LHCN-M2 (cell line): ENCODE results near the gene COMMD6. TPM values are rescaled to one million over a fixed set of nuclear protein-coding genes. Genes with fewer than 3 reads are reported as not detected.

Experiments
- DNase-seq: peaks from one replicate; pipeline ENCODE4 v3.0.0-alpha.2; 2012; ENCODE audit warnings: low read depth
- total RNA-seq: library from RNA; depleted of rRNA; stranded (reverse); fragments of >200 nt; gene quantifications from 2 replicates; pipeline ENCODE4 v1.2.3, GENCODE V29; 2014; rRNA removed

The COMMD6 gene
- total RNA-seq, 1 experiment from 2014 or later = 58.4 TPM

DNA sequence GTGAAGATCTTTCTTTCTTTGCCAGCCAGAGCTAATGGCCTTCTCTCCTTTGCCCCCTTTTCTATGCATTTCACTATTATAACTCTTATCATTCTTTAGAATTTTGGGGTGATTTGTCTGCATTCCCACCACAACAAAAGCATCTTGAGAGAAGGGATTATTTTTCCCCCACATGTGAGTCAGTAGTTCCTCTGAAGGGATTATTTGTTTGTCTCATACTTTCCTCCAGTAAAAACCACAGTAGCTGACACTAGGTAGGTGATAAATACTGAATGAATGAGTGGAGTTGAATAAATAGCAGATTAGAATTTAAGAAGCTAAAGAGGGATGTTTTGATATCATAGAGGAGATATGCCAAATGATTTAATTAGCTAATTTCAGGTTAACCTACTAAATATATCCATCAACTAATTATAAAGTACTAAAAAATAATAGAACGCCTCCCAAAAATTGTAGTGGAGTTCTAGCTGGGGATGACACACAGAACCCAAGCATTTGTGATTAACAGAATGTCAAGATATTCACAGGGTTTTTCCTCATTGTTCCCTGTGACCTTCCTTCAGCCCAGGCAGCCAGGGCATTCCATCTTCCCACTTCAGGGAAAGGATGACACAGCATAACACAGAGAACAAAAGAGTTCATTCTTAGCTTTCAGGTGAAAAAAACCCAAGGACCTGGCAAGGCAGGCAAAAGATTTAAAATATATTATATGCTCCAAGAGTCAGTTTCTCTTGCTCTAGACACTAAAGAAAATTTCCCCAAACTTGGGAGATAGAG is 52.2 kb downstream of the COMMD6 start:
- peak; percentile 82 for DNase-seq

DNA sequence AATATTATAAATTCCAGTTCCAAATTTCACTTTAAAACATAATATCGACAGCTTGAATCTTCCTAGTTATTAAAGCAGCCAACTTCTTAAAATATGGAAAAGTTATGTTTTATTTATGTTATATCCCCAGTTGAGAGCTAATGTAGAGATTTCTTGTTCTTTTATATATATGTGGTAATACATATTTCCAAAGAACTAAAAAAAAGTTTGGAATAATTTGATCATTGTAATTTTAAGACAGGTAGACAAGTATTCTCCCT is 54.9 kb downstream of the COMMD6 start:
- DNase-seq = no peak

DNA sequence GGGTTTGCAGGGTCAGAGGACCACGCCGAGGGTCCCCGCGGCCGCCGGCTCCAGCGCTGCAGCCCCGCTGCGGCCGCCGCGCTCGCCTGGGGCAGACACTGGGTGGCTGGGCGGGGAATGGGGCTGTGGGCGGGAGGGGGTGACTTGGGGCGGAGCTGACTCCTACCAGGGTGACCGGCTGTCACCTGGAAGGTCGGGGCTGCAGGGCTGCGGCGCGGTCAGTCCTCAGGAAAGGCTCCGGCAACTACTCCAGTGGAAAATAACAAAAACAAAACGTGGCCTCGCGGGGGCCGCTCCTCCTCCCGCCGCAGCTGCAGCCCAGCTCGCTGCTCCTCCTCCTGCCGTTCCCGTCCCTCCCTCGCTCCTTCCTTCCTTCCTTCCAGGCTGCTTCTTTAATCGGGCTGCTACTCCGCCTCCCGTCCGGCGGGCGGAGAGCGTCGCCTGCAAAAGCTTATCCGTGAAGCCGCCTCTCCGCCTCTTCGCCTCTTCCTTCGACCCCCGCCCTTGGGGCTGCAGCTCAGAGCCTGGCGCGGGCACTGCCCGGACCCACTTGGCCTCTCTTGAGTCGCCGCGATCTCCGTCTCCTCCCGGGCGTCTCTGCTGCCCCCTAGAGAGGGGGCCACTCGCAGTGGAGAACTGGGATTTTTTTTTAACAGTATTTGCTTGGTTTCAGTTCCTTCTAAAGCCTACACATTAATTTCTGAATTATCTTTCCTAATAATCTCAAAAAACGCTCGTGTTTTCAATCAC is 55.4 kb downstream of the COMMD6 start, which contains the start of gene TBC1D4:
Gene TBC1D4, minus strand, starts transcription at position 100 of the 750 bp plus-strand sequence. CDS start 402 bp downstream, outside the sequence.
- peak; percentile 95 for DNase-seq

DNA sequence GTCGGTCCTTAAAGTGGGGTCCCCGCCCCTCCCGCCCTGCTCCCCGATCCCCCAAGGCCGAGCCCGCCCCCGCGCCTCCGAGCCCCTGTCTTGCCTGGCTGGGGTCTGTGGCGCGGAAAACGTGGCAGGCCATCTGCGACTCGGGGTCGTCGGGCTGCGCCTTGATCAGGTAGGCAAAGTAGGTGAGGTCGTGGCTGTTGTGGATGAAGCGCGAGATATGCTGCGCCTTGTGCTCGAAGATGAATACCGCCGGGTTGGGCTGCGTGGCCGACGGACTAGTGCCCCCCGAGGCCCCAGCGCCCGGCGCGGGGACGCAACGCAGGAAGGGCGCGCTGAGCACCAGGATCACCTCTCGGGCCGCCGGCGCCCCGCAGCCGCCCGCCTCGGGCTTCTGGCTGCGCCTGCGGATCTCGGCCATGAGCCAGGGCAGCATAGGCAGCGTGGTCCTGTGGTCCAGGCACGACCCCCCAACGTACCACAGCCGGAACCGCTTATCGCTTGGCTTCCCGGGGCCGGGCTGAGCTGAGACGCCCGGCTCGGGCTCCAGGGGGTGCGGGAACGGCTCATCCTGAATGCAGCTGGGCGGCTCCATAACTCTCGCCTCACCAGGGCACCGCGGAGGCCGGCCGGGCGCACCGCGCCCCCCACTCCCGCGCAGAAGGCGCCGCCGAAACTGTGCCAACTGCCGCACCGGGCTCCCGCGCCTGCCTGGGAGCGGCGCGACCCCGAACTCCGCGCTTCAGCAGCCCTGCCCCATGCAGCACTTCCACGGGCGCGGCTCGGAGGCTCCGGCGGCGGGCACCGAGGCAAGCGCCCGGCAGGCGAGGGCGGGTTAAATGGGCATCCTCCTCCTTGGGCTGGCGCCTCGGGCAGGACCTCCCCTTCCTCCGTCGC is 56.2 kb downstream of the COMMD6 start:
- peak; percentile 31 for DNase-seq

DNA sequence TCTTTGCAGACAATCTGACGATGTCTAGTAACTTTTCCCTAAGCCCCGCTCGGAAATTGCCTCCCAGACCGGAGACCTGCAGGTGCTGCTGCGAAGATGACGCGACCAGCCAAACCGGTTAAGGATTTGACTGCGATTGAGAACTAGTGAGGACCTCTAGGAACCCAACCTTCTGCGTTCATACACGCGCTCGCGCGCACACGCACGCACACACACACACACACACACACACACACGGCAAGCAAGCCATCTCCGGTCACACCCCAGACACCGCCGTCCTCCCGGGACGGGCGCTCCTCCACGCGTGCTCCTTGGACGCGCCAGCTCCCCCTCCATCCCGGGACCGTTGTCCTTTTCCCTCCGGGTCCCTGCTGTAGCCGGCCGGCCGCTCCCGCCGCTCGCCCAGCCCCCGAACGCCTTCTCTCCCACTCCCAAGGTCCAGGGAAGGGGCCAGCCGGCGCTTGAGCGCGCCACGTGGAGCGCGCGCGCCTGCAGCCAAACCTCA is 56.9 kb downstream of the COMMD6 start:
- peak; percentile 37 for DNase-seq

DNA sequence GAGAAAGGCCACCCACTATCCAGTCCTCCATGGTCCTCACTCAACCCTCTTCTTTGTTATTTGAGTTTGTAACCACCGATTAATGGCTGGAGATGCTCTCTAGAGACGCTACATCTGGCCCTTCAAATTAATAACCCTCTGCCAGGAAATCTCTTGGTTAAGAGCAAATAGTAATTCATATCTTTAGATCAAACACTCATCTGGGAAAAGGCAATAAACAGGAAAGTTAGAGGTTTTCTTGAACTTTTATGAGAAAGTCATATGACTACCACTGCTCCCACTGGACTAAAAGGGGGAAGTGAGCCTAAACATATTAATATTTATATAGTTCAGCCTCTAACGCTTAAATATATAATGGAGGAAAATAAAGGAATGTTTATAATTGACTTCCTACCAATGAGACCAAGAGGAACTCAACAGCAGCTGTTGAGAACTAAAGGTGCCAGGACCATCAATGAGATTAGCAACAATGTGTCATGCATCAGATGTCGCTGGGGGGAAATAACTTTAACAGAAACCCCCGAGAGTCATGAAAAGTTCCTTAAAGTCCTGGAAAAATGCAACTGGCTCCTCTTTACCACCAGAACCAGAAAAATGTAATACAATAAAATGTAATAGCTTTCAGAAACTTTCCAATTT is 58.4 kb downstream of the COMMD6 start:
- no peak for DNase-seq

DNA sequence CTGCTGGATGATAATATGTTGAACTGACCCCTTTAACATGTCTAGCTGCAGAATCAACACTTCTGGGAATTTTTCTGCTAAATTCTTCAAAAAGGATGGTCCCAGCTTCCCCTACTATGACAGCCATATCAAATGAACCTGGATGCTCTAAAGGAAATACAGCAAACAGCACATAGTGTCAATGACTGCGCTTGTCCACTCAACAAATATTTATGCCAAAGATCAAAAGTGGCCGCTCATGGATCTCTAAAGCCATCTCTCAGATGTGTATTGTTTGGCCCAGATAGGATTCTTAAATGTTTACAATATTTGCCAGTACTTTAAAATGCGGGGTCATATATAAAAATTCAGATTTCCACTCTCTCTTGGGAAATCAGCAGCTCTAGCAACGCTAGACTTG is 59.0 kb downstream of the COMMD6 start:
- DNase-seq = no peak

Other genes with a start within 250 kb of the COMMD6 start
- gene TBC1D4, start 55.7 kb downstream of the COMMD6 start, total RNA-seq = 7.4 and 11.5 TPM in 2 replicates
- 53.8 and 60.7 TPM in 2 replicates for gene UCHL3, start 11.9 kb upstream of the COMMD6 start, total RNA-seq
- gene LMO7, start 98.5 kb upstream of the COMMD6 start, total RNA-seq = 298 and 395 TPM in 2 replicates